Measurements from ENCODE around the gene SNCAIP. TPM values are rescaled to one million over a fixed set of nuclear protein-coding genes. Genes with fewer than 3 reads are reported as not detected.

Gene SNCAIP
- total RNA-seq, 1 experiment from 2014 or later = 3.0 TPM

DNA sequence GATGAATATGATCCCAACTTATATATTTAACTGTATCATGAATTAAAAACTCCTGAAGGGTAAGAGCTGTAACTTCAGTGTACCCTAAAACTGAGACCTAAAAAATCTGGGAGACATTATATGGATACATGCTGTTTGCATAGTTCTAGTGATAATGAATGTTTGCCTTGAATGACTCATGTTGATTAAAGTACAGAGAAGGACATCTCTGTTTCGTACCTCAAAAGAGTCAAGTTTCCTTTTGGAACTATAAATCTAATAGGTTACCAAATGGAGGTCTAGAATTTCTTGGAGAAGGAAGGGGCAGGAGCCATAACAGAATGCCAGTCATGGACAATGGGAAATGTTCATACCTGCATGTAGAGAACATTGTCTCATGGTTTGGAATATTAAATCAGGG, 168.1 kb downstream of the SNCAIP start:
- H2BK120ac ChIP-seq (ENCODE audit: low read depth, low read length, poor library complexity, severe bottlenecking) = no peak overlapping the region
- H3K4me1 Mint-ChIP-seq = peaks cover 7 to 8% of the 10 kb centered on the region in 2 experiments

More for the DNA sequence above, 168.1 kb downstream of the SNCAIP start:
- H3K4me3 Mint-ChIP-seq = no peak overlapping the region
- no peak overlapping the region for H3K14ac ChIP-seq (ENCODE audit: insufficient read depth, low read length)
- H3K27ac Mint-ChIP-seq = no peak overlapping the region
- H3K4ac ChIP-seq (ENCODE audit: low read depth, low read length) = no peak overlapping the region
- H3K56ac ChIP-seq (ENCODE audit: insufficient read length, low read depth, low read length) = no peak overlapping the region
- no peak overlapping the region for H2BK20ac ChIP-seq (ENCODE audit: low read depth, low read length, poor library complexity, severe bottlenecking)
- H3K23me2 ChIP-seq (ENCODE audit: insufficient read length, low read depth, low read length, poor library complexity, severe bottlenecking) = no peaks in the 10 kb centered on the region
- H4K20me1 ChIP-seq (ENCODE audit: control insufficient read depth, insufficient read depth, insufficient read length) = no peaks in the 10 kb centered on the region
- no peaks in the 10 kb centered on the region for H3K27me3 ChIP-seq (ENCODE audit: insufficient read depth, low read length)
- H2AK5ac ChIP-seq (ENCODE audit: insufficient read length, low read length) = no peak overlapping the region
- H3K9ac ChIP-seq (ENCODE audit: extremely low read depth, insufficient read length, low read length) = no peak overlapping the region
- peaks cover 0 to 7% of the 10 kb centered on the region in 2 experiments; a peak in 2 of 5 replicates for H3K9me3 Mint-ChIP-seq
- H3K4me1 ChIP-seq (ENCODE audit: insufficient read depth, low read length) = no peaks in the 10 kb centered on the region
- H3K18ac ChIP-seq (ENCODE audit: insufficient read length, low read depth, low read length) = no peak overlapping the region
- no peak overlapping the region for H4K5ac ChIP-seq (ENCODE audit: insufficient read length, low read depth, low read length)
- no peaks in the 10 kb centered on the region for H3K79me1 ChIP-seq (ENCODE audit: insufficient read depth, low read depth, low read length, poor library complexity, severe bottlenecking)
- no peak overlapping the region for H4K91ac ChIP-seq (ENCODE audit: insufficient read length, low read depth, low read length)
- no peak overlapping the region for H3T11ph ChIP-seq (ENCODE audit: low read length)
- H2AFZ ChIP-seq (ENCODE audit: low read length) = no peak overlapping the region
- H2BK15ac ChIP-seq (ENCODE audit: low read depth, low read length) = no peak overlapping the region
- H3K4me2 ChIP-seq (ENCODE audit: insufficient read depth, insufficient read length, low read length) = no peak overlapping the region
- H3K36me3 Mint-ChIP-seq (ENCODE audit: insufficient read depth in 1 of 3, low read depth in 3 of 3) = peaks cover 0 to 3% (median 1%) of the 10 kb centered on the region in 3 experiments; a peak in 2 of 7 replicates
- no peak overlapping the region for H4K8ac ChIP-seq (replicated peaks; ENCODE audit: insufficient read length, low read depth, low read length)
- no peak overlapping the region for H3K27ac ChIP-seq (ENCODE audit: insufficient read length, low read depth, low read length)
- no peak overlapping the region for H2BK12ac ChIP-seq (ENCODE audit: insufficient read length, low read depth, low read length)
- no peak overlapping the region for H2BK5ac ChIP-seq (ENCODE audit: insufficient read length, low read length)
- H3K27me3 Mint-ChIP-seq (ENCODE audit: low read depth) = no peaks in the 10 kb centered on the region
- no CpG with 5 or more reads among the region's 1 CpG for WGBS (ENCODE audit: extremely low coverage, insufficient read length, low lambda C conversion rate)
- H3K79me2 ChIP-seq (ENCODE audit: insufficient read depth, low read length) = no peaks in the 10 kb centered on the region
- no peaks in the 10 kb centered on the region for H3K9me3 ChIP-seq (ENCODE audit: control insufficient read depth, low read depth, low read length)
- TF ChIP-seq, protein P1, sequence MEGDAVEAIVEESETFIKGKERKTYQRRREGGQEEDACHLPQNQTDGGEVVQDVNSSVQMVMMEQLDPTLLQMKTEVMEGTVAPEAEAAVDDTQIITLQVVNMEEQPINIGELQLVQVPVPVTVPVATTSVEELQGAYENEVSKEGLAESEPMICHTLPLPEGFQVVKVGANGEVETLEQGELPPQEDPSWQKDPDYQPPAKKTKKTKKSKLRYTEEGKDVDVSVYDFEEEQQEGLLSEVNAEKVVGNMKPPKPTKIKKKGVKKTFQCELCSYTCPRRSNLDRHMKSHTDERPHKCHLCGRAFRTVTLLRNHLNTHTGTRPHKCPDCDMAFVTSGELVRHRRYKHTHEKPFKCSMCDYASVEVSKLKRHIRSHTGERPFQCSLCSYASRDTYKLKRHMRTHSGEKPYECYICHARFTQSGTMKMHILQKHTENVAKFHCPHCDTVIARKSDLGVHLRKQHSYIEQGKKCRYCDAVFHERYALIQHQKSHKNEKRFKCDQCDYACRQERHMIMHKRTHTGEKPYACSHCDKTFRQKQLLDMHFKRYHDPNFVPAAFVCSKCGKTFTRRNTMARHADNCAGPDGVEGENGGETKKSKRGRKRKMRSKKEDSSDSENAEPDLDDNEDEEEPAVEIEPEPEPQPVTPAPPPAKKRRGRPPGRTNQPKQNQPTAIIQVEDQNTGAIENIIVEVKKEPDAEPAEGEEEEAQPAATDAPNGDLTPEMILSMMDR (conservative IDR thresholded peaks at IDR 0.05) = no peak
- no peak overlapping the region for H3K23ac ChIP-seq (ENCODE audit: insufficient read length, low read depth, low read length)
- no peak for DNase-seq
